ENCODE measurements around the gene ADGRA3.

- TF ChIP-seq CTCF (conservative IDR thresholded peaks at IDR 0.05; ENCODE audit: low read depth, low read length) (no peak), EZH2phosphoT487 (IDR thresholded peaks at IDR 0.05; ENCODE audit: borderline replicate concordance, low read length) (no peak)
Measured at GRCh38 chr4:22483551-22483981, 32.3 kb downstream of the ADGRA3 start.
